ENCODE results near the gene ITPR2.

ITPR2 gene

GRCh38 chr12:26488351-26488750 lies 344.6 kb downstream of the ITPR2 start:
- no peaks in the 10 kb centered on the region for H3K9me3 ChIP-seq (ENCODE audit: control insufficient read depth, insufficient read depth, low read length)
- no peak overlapping the region for H3K4me3 ChIP-seq (ENCODE audit: low read depth, low read length)
- H3K36me3 ChIP-seq (ENCODE audit: control insufficient read depth, insufficient read depth, low read length), result peaks cover 3% of the 10 kb centered on the region
- H3K9ac ChIP-seq (ENCODE audit: low read depth, low read length), result no peak overlapping the region
- no peaks in the 10 kb centered on the region for H3K27me3 ChIP-seq (ENCODE audit: control insufficient read depth, insufficient read depth, low read length)
- no peak overlapping the region for H3K27ac ChIP-seq (ENCODE audit: low read depth, low read length)
- H3K4me1 ChIP-seq (ENCODE audit: control insufficient read depth, insufficient read depth, low read length), result no peaks in the 10 kb centered on the region

GRCh38 chr12:26473291-26473690 lies 359.7 kb downstream of the ITPR2 start:
- peaks cover 7% of the 10 kb centered on the region; the same call in 1 of the 2 replicates for H3K36me3 ChIP-seq (ENCODE audit: control insufficient read depth, insufficient read depth, low read length)
- no peak overlapping the region for H3K27ac ChIP-seq (ENCODE audit: low read depth, low read length)
- no peak overlapping the region for H3K4me3 ChIP-seq (ENCODE audit: low read depth, low read length)
- no peak overlapping the region for H3K9ac ChIP-seq (ENCODE audit: low read depth, low read length)
- no peaks in the 10 kb centered on the region for H3K9me3 ChIP-seq (ENCODE audit: control insufficient read depth, insufficient read depth, low read length)
- peaks cover 12% of the 10 kb centered on the region for H3K4me1 ChIP-seq (ENCODE audit: control insufficient read depth, insufficient read depth, low read length)
- H3K27me3 ChIP-seq (ENCODE audit: control insufficient read depth, insufficient read depth, low read length), result no peaks in the 10 kb centered on the region

- Histone ChIP-seq H3K9ac (ENCODE audit: low read depth, low read length) (no peak overlapping the region), H3K9me3 (ENCODE audit: control insufficient read depth, insufficient read depth, low read length) (no peaks in the 10 kb centered on the region), H3K27ac (ENCODE audit: low read depth, low read length) (no peak overlapping the region), H3K27me3 (ENCODE audit: control insufficient read depth, insufficient read depth, low read length) (no peaks in the 10 kb centered on the region), H3K4me3 (ENCODE audit: low read depth, low read length) (no peak overlapping the region), H3K36me3 (ENCODE audit: control insufficient read depth, insufficient read depth, low read length) (peaks cover 7% of the 10 kb centered on the region; the same call in 1 of the 2 replicates), H3K4me1 (ENCODE audit: control insufficient read depth, insufficient read depth, low read length) (peaks cover 15% of the 10 kb centered on the region)
Observed at GRCh38 chr12:26471560-26471959, 361.4 kb downstream of the ITPR2 start.

DNA sequence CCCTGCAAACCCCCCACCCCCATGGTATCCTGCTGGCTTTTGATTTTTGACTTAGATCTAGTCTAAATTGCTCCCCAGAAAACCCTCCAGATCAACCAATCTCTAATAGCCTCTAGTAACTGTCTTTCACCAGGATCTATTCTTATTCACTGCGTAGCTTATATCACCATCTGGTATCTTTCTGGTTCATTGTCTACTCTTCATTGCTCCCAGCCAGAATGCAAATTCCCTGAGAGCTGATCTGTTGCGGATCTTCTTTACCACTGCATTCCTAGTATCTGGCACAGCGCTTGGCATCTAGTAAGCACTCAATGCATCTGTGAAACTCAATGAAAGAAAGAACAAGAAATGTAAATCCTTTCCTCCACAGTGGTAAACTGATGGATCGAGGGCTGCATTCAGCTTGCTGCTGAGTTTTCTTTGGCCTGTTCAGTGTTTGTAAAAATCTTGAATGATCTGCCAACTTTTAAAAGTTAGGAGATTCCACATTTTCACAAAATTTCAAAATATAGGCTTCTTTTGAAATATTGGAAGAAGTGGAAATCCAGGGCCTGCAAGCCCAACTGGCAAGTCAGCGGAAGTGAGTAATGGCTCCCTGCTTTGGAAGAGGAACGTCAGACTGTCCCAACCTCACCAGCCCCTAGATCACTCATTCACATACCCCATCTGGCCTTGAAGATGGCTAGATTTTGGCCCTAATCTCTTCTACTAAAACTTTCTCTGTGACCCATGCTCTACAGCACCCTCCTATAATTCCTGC lies 363.4 kb downstream of the ITPR2 start:
- Histone ChIP-seq H3K27ac (ENCODE audit: low read depth, low read length) (no peak overlapping the region), H3K4me1 (ENCODE audit: control insufficient read depth, insufficient read depth, low read length) (peaks cover 16% of the 10 kb centered on the region), H3K9ac (ENCODE audit: low read depth, low read length) (no peak overlapping the region), H3K4me3 (ENCODE audit: low read depth, low read length) (no peak overlapping the region), H3K36me3 (ENCODE audit: control insufficient read depth, insufficient read depth, low read length) (peaks cover 3% of the 10 kb centered on the region; the same call in 1 of the 2 replicates), H3K27me3 (ENCODE audit: control insufficient read depth, insufficient read depth, low read length) (no peaks in the 10 kb centered on the region), H3K9me3 (ENCODE audit: control insufficient read depth, insufficient read depth, low read length) (no peaks in the 10 kb centered on the region)

GRCh38 chr12:26467351-26467750 lies 365.6 kb downstream of the ITPR2 start:
- Histone ChIP-seq H3K9me3 (ENCODE audit: control insufficient read depth, insufficient read depth, low read length) (no peaks in the 10 kb centered on the region), H3K27ac (ENCODE audit: low read depth, low read length) (no peak overlapping the region), H3K27me3 (ENCODE audit: control insufficient read depth, insufficient read depth, low read length) (no peaks in the 10 kb centered on the region), H3K36me3 (ENCODE audit: control insufficient read depth, insufficient read depth, low read length) (no peaks in the 10 kb centered on the region), H3K4me3 (ENCODE audit: low read depth, low read length) (no peak overlapping the region), H3K9ac (ENCODE audit: low read depth, low read length) (no peak overlapping the region), H3K4me1 (ENCODE audit: control insufficient read depth, insufficient read depth, low read length) (peaks cover 16% of the 10 kb centered on the region)

- Histone ChIP-seq H3K4me1 (ENCODE audit: control insufficient read depth, insufficient read depth, low read length) (peaks cover 16% of the 10 kb centered on the region), H3K27me3 (ENCODE audit: control insufficient read depth, insufficient read depth, low read length) (no peaks in the 10 kb centered on the region), H3K9me3 (ENCODE audit: control insufficient read depth, insufficient read depth, low read length) (no peaks in the 10 kb centered on the region), H3K36me3 (ENCODE audit: control insufficient read depth, insufficient read depth, low read length) (no peaks in the 10 kb centered on the region), H3K9ac (ENCODE audit: low read depth, low read length) (no peak overlapping the region), H3K4me3 (ENCODE audit: low read depth, low read length) (no peak overlapping the region), H3K27ac (ENCODE audit: low read depth, low read length) (no peak overlapping the region)
Observed at GRCh38 chr12:26466726-26467125, 366.3 kb downstream of the ITPR2 start.

- Histone ChIP-seq H3K27ac (ENCODE audit: low read depth, low read length) (no peak overlapping the region), H3K36me3 (ENCODE audit: control insufficient read depth, insufficient read depth, low read length) (no peaks in the 10 kb centered on the region), H3K4me3 (ENCODE audit: low read depth, low read length) (no peak overlapping the region), H3K9me3 (ENCODE audit: control insufficient read depth, insufficient read depth, low read length) (no peaks in the 10 kb centered on the region), H3K9ac (ENCODE audit: low read depth, low read length) (no peak overlapping the region), H3K27me3 (ENCODE audit: control insufficient read depth, insufficient read depth, low read length) (no peaks in the 10 kb centered on the region), H3K4me1 (ENCODE audit: control insufficient read depth, insufficient read depth, low read length) (peaks cover 16% of the 10 kb centered on the region)
Observed at GRCh38 chr12:26465419-26466097, 367.4 kb downstream of the ITPR2 start.

DNA sequence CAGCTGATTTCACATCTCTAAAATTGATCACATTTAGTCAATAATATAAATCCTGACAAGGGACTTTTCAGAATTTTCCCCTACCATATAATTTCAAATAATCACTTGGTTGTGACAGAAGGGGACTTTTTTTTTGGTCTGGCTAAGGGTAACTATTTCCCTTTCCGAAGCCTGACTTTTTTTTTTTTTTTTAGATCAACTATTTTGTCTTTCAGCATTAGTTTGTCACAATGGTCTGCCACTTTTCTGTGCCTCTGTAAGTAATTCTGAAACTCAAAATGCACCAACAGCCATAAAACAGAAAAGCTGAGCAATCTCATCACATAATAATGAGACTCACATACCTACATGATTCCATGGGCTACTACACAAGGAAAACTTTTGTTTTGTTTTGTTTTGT lies 371.2 kb downstream of the ITPR2 start:
- H3K27me3 ChIP-seq (ENCODE audit: control insufficient read depth, insufficient read depth, low read length), result no peaks in the 10 kb centered on the region
- H3K36me3 ChIP-seq (ENCODE audit: control insufficient read depth, insufficient read depth, low read length), result no peaks in the 10 kb centered on the region
- no peak overlapping the region for H3K27ac ChIP-seq (ENCODE audit: low read depth, low read length)
- no peaks in the 10 kb centered on the region for H3K9me3 ChIP-seq (ENCODE audit: control insufficient read depth, insufficient read depth, low read length)
- H3K9ac ChIP-seq (ENCODE audit: low read depth, low read length), result no peak overlapping the region
- no peak overlapping the region for H3K4me3 ChIP-seq (ENCODE audit: low read depth, low read length)
- H3K4me1 ChIP-seq (ENCODE audit: control insufficient read depth, insufficient read depth, low read length), result peaks cover 4% of the 10 kb centered on the region

GRCh38 chr12:26460361-26460760 lies 372.6 kb downstream of the ITPR2 start:
- H3K4me3 ChIP-seq (ENCODE audit: low read depth, low read length), result no peak overlapping the region
- H3K9me3 ChIP-seq (ENCODE audit: control insufficient read depth, insufficient read depth, low read length), result no peaks in the 10 kb centered on the region
- no peak overlapping the region for H3K9ac ChIP-seq (ENCODE audit: low read depth, low read length)
- H3K27ac ChIP-seq (ENCODE audit: low read depth, low read length), result no peak overlapping the region
- H3K36me3 ChIP-seq (ENCODE audit: control insufficient read depth, insufficient read depth, low read length), result no peaks in the 10 kb centered on the region
- H3K4me1 ChIP-seq (ENCODE audit: control insufficient read depth, insufficient read depth, low read length), result peaks cover 5% of the 10 kb centered on the region; the same call in 1 of the 2 replicates
- no peaks in the 10 kb centered on the region for H3K27me3 ChIP-seq (ENCODE audit: control insufficient read depth, insufficient read depth, low read length)

GRCh38 chr12:26455936-26456574 lies 376.9 kb downstream of the ITPR2 start:
- Histone ChIP-seq H3K9me3 (ENCODE audit: control insufficient read depth, insufficient read depth, low read length) (no peaks in the 10 kb centered on the region), H3K36me3 (ENCODE audit: control insufficient read depth, insufficient read depth, low read length) (no peaks in the 10 kb centered on the region), H3K9ac (ENCODE audit: low read depth, low read length) (no peak overlapping the region), H3K4me1 (ENCODE audit: control insufficient read depth, insufficient read depth, low read length) (peaks cover 6% of the 10 kb centered on the region; the same call in 1 of the 2 replicates), H3K4me3 (ENCODE audit: low read depth, low read length) (no peak overlapping the region), H3K27ac (ENCODE audit: low read depth, low read length) (no peak overlapping the region), H3K27me3 (ENCODE audit: control insufficient read depth, insufficient read depth, low read length) (no peaks in the 10 kb centered on the region)

DNA sequence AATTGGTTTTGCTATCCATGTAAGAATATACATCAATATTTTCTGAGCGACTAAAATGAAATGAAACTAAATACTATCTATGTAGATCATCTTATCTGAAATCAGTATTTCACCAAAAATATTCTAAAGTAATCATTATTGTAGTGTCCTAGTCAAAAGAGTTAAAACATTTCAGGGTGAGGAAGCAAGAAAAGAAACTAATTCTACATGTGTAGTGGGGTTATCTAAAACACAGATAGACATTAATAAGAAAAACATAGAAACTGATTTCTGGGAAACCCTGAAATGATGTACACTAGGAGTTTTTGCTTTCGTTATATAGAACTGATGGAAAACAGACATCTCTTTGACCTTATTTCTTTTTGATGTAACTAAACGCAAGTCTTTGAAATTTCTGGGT lies 379.7 kb downstream of the ITPR2 start:
- Histone ChIP-seq H3K9ac (ENCODE audit: low read depth, low read length) (no peak overlapping the region), H3K4me3 (ENCODE audit: low read depth, low read length) (no peak overlapping the region), H3K36me3 (ENCODE audit: control insufficient read depth, insufficient read depth, low read length) (no peaks in the 10 kb centered on the region), H3K27ac (ENCODE audit: low read depth, low read length) (no peak overlapping the region), H3K9me3 (ENCODE audit: control insufficient read depth, insufficient read depth, low read length) (no peaks in the 10 kb centered on the region), H3K4me1 (ENCODE audit: control insufficient read depth, insufficient read depth, low read length) (peaks cover 6% of the 10 kb centered on the region; the same call in 1 of the 2 replicates), H3K27me3 (ENCODE audit: control insufficient read depth, insufficient read depth, low read length) (no peaks in the 10 kb centered on the region)

Measured in HUES48 (cell line).